ENCODE measurements around the gene SV2C.
"Not testable (repeated sequence)": the region's sequence is repeated elsewhere in the genome, so short reads cannot be mapped to it uniquely, and the experiment has no call there.

The SV2C gene, protein sequence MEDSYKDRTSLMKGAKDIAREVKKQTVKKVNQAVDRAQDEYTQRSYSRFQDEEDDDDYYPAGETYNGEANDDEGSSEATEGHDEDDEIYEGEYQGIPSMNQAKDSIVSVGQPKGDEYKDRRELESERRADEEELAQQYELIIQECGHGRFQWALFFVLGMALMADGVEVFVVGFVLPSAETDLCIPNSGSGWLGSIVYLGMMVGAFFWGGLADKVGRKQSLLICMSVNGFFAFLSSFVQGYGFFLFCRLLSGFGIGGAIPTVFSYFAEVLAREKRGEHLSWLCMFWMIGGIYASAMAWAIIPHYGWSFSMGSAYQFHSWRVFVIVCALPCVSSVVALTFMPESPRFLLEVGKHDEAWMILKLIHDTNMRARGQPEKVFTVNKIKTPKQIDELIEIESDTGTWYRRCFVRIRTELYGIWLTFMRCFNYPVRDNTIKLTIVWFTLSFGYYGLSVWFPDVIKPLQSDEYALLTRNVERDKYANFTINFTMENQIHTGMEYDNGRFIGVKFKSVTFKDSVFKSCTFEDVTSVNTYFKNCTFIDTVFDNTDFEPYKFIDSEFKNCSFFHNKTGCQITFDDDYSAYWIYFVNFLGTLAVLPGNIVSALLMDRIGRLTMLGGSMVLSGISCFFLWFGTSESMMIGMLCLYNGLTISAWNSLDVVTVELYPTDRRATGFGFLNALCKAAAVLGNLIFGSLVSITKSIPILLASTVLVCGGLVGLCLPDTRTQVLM

DNA sequence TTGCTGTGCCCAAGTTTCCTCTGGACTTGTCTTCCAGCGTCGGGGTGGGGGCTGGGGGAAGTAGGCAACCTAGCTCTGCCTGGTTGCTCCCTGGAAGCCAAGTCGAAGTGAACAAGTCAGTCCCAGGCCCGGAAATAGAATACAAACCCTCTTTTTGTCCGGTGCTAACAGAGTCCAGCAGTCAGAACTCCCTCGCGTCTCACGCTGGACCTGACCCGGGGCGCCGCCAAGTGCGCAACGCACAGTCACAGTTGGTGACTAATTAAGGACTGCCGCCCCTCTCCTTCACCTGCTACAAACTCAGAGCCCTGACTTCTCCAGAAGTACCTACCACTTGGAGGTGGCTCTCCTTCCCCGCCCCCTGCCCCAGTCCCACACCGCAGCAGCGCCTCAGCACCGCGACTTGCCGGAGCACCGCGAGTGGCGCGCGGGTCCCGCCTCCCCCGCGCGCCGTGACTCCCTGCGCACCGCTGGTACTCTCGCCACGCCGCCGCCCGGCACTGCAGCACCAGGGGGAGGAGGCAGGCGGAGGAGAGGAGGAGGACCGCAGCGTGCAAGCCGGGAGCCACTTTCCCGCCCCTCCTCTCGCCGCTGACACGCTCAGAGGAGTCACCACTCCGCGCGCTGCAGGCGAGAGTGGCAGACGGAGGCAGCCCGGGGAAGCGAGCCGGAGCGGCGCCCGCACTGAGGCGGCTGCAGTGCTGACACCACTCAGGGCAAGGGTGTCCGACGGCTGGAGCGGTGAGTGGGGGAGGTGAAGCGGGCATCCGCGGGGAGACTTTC, at the start of gene SV2C:
Gene SV2C (plus strand): TSS at position 612 of the 783 bp plus-strand sequence. CDS start 48,368 bp downstream, outside the sequence.
- in situ Hi-C loops (cut with HindIII; ENCODE audit: low sequenced_read_pairs), result no loop called here

DNA sequence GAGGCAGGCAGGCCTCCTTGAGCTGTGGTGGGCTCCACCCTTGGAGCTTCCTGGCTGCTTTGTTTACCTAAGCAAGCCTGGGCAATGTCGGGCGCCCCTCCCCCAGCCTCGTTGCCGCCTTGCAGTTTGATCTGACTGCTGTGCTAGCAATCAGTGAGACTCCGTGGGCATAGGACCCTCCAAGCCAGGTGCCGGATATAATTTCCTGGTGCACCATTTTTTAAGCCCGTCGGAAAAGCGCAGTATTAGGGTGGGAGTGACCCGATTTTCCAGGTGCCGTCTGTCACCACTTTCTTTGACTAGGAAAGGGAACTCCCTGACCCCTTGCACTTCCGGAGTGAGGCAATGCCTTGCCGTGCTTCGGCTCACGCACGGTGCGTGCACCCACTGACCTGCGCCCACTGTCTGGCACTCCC, 45.4 kb upstream of the SV2C start:
- in situ Hi-C loops (cut with HindIII; ENCODE audit: low sequenced_read_pairs), result not testable (repeated sequence)

DNA sequence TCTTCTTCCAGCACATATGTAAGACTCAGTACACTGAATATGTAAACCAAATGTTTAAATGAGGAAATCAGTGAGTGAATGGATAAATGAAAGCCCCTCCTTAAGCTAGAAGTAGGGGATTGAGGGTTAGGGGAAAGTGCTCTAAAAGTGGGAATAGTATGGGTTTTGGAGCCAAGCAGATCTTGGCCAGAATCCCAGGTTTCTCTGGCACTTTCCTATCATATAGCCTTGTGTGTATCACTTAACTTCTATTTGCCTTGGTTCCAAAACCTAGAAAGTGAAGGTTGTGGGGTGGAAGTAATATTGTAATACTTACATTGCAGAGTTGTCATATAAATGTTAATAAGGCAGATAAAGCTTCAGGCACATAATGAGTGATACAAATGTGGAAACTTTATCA, 45.0 kb upstream of the SV2C start:
- in situ Hi-C loops (cut with HindIII; ENCODE audit: low sequenced_read_pairs), result no loop called here

DNA sequence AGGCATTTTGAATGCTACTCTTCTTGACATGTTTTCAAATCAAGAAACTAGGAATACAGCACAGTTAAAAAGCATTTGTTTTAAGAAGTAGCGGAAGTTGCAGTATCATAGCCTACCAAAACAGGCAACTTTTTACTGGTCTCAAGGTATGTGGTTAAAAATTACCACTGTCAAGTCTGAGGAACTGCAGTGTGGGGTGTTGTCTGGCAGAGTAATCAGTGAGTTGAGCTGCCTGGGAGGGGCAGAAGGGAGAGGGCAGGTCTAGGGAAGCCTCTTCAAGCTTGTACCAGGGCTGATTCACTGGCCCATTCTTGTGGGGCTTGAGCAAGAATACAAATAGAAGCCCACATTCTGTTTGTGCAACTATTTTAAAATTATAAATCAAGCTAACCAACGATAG, 42.4 kb upstream of the SV2C start:
- in situ Hi-C loops (cut with HindIII; ENCODE audit: low sequenced_read_pairs), result no loop called here

DNA sequence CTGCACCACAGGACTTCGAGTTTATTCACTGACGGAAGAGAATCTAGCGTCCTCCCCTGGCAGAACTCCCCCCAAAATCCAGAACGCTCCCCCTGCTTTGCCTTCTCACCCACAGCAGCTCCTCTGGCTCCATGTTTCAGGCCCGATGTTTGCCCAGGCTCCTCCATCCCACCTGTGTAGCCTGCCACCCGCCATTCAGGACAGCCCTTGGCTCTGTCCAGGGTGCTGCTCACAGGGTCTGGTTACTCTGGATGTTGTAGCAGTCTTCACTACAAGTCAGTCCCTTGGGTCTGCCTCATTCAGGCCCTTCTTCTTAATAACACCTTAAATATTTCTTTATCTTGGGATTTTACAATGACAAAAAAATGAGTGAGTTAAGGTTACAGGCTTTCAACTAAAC, 41.3 kb upstream of the SV2C start:
- in situ Hi-C loops (cut with HindIII; ENCODE audit: low sequenced_read_pairs), result no loop called here

DNA sequence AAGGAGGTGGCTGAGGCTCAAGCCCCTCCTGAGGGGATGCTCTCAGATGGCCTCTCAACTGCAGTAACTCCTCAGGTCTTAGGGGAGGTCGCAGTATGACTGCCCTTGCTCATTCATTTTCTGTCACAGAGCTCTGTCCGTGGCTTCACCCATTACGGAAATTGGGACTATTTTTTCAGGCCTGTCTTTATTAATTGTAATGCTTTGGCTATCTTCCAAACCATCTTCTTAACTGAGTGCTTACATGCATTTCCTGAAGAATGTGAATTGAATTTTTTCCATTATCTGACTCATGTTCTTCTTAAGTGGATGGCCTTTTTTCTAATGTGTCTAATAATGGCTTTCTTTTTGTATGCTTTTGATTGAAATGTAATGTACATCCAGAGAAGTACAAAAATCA, 36.4 kb upstream of the SV2C start:
- in situ Hi-C loops (cut with HindIII; ENCODE audit: low sequenced_read_pairs), result no loop called here

DNA sequence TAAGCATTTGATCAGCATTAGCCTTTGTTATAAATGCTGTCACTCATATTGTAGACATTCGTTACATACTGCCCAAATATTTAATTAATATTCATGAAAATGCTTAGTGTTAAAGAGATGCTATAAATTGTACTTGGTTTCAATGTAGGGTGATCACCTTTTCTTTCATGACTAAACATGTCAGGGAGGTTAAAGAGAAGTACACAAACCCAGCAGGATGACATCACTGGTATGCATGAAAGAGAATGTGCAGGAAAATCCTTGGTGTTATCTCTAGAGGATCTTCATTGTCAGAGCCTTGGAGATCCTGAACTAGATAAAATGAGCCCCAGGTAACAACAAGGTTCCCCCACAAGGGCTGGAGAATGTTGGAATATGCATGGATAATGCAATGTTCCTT, 33.0 kb upstream of the SV2C start:
- in situ Hi-C loops (cut with HindIII; ENCODE audit: low sequenced_read_pairs), result no loop called here

DNA sequence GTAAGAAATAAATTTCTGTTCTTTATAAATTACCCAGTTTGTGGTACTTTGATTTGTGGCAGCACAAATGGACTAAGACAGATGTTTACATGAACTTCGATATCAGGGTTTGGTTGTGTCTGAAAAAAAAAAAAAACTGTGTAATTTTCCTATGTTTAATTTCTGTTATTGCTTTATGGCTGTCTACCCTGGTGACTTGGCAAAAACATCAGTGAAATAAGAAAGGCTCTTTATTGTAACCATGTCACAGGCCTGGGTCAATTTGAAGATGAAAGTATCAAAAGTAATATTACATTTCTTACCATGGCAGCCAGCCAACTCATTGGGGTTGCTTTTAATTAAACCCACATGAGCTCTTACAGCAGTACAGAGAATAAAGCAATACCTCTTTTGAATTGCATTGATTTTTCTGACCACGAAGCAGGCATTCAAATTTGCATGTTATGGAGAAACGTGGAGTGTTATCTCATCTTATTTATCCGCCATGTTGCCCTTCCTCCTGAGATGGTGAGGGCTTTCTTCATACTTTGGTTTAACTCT, 20.6 kb upstream of the SV2C start:
- in situ Hi-C loops (cut with HindIII; ENCODE audit: low sequenced_read_pairs), result no loop called here

DNA sequence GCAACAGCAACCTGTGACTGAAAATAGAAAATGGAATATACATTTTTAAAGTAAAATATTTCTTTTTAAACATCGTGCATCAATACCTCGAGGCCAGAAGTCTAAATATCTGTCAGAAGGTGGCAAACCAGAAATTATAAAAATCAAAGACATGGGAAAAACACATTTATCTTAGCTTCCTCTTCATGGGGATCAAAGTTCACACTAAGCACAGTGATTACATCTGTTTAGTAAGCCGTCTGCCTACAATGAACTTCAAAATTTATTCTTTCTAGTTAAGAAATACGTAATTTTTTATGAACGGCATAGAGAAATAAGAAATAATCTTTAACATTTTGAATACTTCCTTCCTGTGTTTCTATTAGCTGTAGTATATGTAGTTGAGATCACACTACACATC, 17.9 kb upstream of the SV2C start:
- in situ Hi-C loops (cut with HindIII; ENCODE audit: low sequenced_read_pairs), result no loop called here

DNA sequence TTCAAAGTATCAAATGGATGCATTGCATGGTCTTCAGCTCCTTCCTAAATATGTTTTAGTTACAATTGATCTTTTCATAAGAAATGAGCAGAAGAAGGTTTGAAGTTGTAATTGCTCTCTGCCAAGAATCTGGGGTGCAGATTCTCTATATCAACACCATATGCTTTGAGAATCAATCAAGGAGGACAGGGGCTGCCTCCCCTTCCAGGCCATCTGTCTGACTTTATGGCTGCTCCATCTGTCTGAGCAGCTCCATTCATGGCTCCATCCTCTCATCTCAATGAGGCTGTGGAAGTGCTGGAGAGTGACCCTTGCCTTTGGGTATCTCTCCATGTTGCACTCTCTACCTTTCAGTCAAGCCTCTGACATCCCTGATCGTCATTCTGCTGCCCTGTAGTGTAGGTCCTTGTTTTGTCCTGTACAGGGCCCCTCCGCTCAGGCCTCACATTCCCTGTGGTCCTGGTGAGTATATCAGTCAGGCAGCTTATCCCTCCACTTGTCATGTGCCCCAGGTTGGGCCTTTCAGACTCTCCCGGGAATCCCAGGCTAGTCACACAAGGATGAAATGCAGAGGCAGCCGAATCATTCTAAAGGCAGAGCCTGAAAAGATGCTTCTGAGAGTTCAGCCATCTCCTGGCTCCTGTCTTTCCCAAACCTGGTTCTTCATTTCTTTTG, 14.0 kb upstream of the SV2C start:
- in situ Hi-C loops (cut with HindIII; ENCODE audit: low sequenced_read_pairs), result no loop called here

DNA sequence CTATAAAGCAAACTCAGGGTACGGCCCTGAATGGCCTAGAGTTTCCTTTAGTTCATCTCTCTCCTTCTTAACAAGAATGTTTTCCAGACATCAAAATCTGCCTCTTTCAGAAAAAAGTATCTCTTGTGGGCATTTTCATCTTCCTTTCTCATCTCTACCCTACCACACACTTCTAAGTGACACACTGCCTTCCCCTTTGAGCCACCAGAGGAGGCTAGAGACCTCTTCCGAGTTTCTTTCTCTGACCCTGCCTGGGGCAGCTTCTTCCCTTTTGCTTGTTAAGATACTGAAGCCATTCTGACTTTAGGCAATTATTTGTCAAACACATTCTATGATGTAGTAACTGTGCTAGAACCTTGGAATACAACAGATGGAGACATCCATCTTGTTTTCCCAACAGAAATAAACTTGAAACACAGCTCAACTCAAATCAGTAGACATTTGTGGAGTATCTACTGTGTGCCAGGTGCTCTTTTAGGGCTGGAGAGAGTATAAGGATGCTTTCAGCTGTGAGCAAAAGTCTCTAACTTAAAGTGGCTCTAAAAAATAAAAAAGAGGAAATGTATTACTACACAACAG, 8.6 kb upstream of the SV2C start:
- in situ Hi-C loops (cut with HindIII; ENCODE audit: low sequenced_read_pairs), result no loop called here

DNA sequence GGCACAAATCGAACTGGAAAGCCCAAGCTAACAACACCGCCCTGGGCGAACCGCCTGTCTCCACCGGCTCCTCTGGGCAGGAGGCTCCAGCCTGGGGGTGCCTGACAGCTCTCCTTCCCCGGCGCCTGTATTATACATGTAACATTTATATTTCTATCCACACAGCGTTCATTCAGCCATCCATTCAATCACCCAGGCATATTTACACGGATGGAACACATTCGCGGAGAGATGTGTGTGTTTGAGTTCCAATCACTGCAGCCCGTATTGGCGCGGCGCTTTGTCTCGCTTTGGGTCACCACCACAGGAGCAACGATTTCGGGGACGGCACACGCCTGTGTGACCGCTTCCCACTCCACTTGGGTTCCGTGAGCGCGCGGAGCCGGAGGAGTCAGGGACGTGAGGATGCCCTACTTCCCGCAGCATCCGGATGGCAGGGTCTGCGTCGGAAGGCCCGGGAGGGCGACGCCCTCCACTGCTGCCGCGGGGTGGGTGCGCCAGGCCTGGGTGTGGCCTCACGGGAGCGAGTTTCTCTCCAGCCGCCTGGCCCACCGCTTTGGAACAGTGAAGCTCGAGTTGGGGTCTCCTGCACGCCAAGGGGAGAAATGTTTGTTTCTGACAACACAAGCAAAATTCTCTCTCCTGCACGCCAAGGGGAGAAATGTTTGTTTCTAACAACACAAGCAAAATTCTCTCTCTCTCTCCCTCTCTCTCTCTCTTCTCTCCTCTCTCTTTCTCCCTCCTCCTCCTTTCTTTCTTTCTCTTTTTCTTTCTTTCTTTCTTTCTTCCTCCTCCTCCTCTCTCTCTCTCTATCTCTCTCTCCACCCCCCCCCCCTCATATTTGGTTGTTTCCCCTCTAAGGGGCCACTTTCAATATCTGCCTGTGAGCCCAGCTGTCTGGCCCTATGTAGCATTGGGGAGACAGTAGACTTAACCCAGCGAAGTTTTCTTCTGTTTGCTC, 1.1 kb upstream of the SV2C start:
- in situ Hi-C loops (cut with HindIII; ENCODE audit: low sequenced_read_pairs), result no loop called here

DNA sequence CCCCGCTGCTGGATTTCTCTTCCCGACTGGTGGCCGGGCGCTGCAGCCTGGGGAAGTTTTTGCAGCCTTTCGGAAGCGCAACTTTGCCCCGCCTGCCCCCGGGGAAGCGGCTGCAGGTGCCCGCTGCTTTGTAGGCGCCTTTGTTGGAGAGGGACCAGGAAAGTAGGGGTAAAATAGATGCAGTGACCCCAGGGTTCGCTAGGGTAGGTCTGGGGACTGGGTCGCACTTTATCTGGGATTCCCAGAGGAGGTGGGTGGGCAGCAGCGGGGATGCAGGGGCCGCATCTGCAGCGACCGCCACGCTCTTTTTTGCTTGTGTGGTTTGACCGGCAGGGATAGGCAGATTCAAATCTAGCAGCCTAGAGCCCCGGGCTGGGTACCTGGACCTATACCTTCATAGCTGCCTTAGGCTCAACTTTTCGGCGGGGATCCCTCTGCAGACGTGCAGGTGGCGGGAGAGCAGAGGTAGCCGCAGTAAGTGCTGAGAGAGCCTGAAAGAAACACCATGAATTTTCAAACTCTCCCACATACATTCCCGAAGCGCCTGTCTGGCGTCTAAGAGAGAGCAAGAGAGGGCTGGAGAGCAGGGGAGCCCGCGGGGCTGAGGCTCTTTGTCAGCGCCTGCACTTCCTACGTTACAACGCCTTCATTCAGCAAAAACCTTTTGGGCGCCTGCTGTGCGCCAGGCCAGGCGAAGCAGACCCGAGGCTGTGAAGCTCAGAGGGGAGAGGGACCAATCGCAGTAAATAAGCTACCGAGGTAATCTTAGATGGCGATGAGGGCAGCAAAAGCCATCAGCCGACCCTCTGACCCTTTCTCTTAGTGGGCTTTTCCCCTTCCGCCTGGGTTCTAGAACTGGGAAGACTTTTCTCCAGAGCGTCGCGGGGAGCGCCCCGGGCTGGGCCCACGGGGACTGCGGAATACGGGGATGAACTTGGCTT, 642 bp downstream of the SV2C start:
- in situ Hi-C loops (cut with HindIII; ENCODE audit: low sequenced_read_pairs), result no loop called here

DNA sequence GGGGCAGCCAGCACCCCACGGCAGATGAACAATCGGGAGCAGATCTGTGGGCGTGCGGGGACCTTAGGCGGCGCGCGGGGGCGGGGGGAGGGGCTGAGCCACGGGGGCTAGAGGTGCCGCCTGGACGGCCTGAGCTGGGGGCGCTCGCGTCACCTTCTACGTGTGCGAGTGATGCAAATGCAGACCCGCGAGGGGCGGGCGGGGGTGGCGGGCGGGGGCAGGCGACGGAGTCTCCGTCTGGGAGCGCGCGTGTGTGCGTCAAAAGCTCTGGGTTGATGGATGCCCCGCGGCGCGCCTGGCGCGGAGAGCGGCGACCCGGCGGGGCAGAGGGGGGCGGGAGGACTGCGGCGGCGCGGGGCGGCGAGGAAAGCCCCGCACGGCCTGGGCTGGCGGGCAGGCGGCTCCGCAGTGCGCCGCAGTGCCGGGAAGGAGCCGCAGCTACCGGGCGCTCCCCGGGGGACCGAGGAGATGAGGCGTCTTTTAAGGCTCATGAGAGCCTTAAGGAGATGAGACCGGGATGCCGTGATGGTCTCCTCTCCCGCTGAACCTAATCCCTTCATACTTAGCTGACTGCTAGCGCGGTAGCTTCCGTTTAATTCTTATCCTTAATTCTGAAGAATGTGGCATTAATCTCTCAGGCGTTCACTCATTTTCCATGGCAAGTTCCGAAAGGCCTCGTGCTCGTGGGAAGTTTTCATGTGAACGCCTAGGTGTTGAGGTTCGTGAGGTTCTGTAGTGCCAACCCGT, 1.5 kb downstream of the SV2C start:
- in situ Hi-C loops (cut with HindIII; ENCODE audit: low sequenced_read_pairs), result no loop called here

DNA sequence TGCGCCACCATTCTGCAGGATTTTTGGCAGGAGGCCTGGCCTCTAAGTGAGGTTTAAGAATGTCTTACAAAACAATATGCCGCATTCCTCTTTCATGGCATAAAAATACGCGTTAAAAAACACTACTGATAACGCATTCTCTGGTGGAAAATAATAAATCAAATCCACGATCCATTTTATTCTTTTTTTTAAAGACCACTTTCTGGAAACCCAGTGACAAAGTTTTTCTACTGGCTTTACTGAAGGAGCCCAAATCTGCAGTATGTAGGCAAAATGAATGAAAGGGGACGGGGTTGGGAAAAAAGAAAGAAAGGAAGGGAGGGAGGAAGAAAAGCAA, 2.0 kb downstream of the SV2C start:
- in situ Hi-C loops (cut with HindIII; ENCODE audit: low sequenced_read_pairs), result no loop called here

DNA sequence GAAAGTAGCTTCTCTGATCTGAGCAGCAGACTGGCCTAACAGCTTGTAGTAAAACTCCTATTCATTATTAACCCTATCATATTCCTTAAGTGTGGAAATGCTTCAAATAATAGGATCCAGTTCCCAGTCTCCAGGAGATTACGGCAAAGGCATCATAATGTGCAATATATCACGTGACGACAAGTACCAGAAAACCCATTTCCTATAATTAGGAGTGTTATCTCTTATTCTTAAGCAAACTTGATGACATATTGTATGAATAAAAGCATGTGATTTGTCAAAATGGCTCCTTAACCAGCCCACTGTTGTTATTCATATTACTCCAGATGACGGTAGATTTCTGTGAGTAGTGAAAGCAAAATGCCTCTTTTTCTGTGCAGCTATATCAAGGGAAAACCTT, 2.9 kb downstream of the SV2C start:
- in situ Hi-C loops (cut with HindIII; ENCODE audit: low sequenced_read_pairs), result no loop called here

DNA sequence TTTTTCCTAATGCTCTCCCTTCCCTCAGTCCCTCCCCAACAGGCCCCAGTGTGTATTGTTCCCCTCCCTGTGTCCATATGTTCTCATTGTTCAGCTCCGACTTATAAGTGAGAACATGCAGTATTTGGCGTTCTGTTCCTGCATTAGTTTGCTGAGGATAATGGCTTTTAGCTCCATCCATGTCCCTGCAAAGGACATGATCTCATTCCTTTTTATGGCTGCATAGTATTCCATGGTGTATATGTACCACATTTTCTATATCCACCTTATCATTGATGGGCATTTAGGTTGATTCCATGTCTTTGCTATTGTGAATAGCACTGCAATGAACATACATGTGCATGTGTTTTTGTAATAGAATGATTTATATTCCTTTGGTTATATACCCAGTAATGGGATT, 6.0 kb downstream of the SV2C start:
- in situ Hi-C loops (cut with HindIII; ENCODE audit: low sequenced_read_pairs), result not testable (repeated sequence)

DNA sequence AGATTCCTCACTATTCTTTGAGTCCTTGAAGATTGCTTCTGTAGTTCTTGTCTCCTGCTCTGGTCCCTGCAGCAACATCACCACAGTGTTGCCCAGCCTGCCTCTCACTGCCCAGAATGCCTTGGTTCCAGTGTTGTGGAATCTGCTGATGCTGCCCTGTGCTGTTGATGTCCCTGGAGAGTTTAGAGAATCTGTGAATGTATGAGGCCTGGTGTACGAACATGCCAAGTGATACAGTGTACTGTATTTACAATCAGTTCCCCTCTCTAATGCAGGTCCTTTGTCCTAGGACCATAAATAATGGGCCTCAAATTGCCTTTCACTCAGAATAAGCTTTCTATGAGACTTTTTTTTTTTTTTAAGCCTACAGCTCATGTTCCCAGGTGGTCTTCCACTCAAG, 8.2 kb downstream of the SV2C start:
- in situ Hi-C loops (cut with HindIII; ENCODE audit: low sequenced_read_pairs), result no loop called here
